HTR-8/SVneo (cell line): ENCODE results near the gene SCUBE3.

ENCODE experiments used
- DNase-seq: peaks from one replicate; pipeline ENCODE4 v3.0.0; 2011; ENCODE audit warnings: low spot score, mixed read lengths; ENCODE audit not compliant: insufficient read length
- FAIRE-seq: peaks from 2 replicates; lab custom pipeline; 2011; peaks lifted over from hg19 to GRCh38; lab: Jason Lieb, UNC

Gene SCUBE3

GRCh38 chr6:35179901-35180535 lies 33.7 kb upstream of the SCUBE3 start:
- no peak for DNase-seq
- FAIRE-seq: peak; percentile 23

- DNase-seq (peak; percentile 40), FAIRE-seq (peak; percentile 87)
Observed at GRCh38 chr6:35181308-35181932, 32.3 kb upstream of the SCUBE3 start.

- FAIRE-seq: no peak
- DNase-seq: peak; percentile 71
Observed at GRCh38 chr6:35181933-35182612, 31.7 kb upstream of the SCUBE3 start.

- DNase-seq (no peak), FAIRE-seq (no peak)
Observed at GRCh38 chr6:35183281-35183680, 30.5 kb upstream of the SCUBE3 start.

- FAIRE-seq: no peak
Observed at GRCh38 chr6:35183935-35184334, 29.8 kb upstream of the SCUBE3 start.

GRCh38 chr6:35184580-35185301 lies 29.0 kb upstream of the SCUBE3 start:
- no peak for FAIRE-seq
- no peak for DNase-seq

More at GRCh38 chr6:35183935-35184334, 29.8 kb upstream of the SCUBE3 start:
- no peak for DNase-seq

- FAIRE-seq (no peak), DNase-seq (peak; percentile 48)
Observed at GRCh38 chr6:35185302-35185681, 28.5 kb upstream of the SCUBE3 start.

- DNase-seq (no peak), FAIRE-seq (no peak)
Observed at GRCh38 chr6:35185971-35186370, 27.8 kb upstream of the SCUBE3 start.

GRCh38 chr6:35186571-35186970 lies 27.2 kb upstream of the SCUBE3 start:
- no peak for DNase-seq
- FAIRE-seq: no peak

- FAIRE-seq (no peak), DNase-seq (no peak)
Observed at GRCh38 chr6:35188886-35189285, 24.9 kb upstream of the SCUBE3 start.

GRCh38 chr6:35190306-35190705 lies 23.4 kb upstream of the SCUBE3 start:
- DNase-seq (no peak), FAIRE-seq (no peak)

GRCh38 chr6:35191889-35192288 lies 21.9 kb upstream of the SCUBE3 start:
- no peak for DNase-seq
- FAIRE-seq: no peak

GRCh38 chr6:35192301-35192860 lies 21.4 kb upstream of the SCUBE3 start:
- no peak for DNase-seq
- no peak for FAIRE-seq

GRCh38 chr6:35194390-35194789 lies 19.4 kb upstream of the SCUBE3 start:
- peak; percentile 66 for FAIRE-seq
- no peak for DNase-seq

- FAIRE-seq (no peak), DNase-seq (no peak)
Observed at GRCh38 chr6:35195120-35195780, 18.5 kb upstream of the SCUBE3 start.

GRCh38 chr6:35197196-35197595 lies 16.6 kb upstream of the SCUBE3 start:
- FAIRE-seq (no peak), DNase-seq (no peak)

GRCh38 chr6:35199866-35200265 lies 13.9 kb upstream of the SCUBE3 start:
- no peak for DNase-seq
- FAIRE-seq: no peak

- DNase-seq (no peak), FAIRE-seq (no peak)
Observed at GRCh38 chr6:35202066-35202546, 11.7 kb upstream of the SCUBE3 start.

- FAIRE-seq: no peak
- DNase-seq: no peak
Observed at GRCh38 chr6:35203152-35203670, 10.5 kb upstream of the SCUBE3 start.

- DNase-seq (no peak), FAIRE-seq (no peak)
Observed at GRCh38 chr6:35203680-35204079, 10.1 kb upstream of the SCUBE3 start.
